Tibial nerve (tissue), 4 donors: Measurements from ENCODE around the gene TMEM213.

Experiments used
- CTCF ChIP-seq, 5 experiments: fragments of 200-600 bp in 3 of 5; fragments of 450-650 bp in 2 of 5; sonication (generic) in 3 of 5; IDR thresholded peaks; one replicate each; pipeline ENCODE4 v1.5.1; 2016 to 2019; ENCODE audit warnings: antibody characterized with exemption in 5 of 5, mild to moderate bottlenecking in 3 of 5, moderate library complexity in 2 of 5
- EP300 ChIP-seq, 2 donors: sonication (generic); formaldehyde crosslinking; IDR thresholded peaks; one replicate each; pipeline ENCODE4 v1.6.1; 2017; ENCODE audit warnings: antibody characterized with exemption in 2 of 2, mild to moderate bottlenecking in 1 of 2
- POLR2A ChIP-seq, 2 donors: fragments of 450-650 bp; IDR thresholded peaks; one replicate each; pipeline ENCODE4 v1.6.1; 2017; ENCODE audit warnings: antibody characterized with exemption in 2 of 2, mild to moderate bottlenecking in 2 of 2, moderate library complexity in 2 of 2

DNA sequence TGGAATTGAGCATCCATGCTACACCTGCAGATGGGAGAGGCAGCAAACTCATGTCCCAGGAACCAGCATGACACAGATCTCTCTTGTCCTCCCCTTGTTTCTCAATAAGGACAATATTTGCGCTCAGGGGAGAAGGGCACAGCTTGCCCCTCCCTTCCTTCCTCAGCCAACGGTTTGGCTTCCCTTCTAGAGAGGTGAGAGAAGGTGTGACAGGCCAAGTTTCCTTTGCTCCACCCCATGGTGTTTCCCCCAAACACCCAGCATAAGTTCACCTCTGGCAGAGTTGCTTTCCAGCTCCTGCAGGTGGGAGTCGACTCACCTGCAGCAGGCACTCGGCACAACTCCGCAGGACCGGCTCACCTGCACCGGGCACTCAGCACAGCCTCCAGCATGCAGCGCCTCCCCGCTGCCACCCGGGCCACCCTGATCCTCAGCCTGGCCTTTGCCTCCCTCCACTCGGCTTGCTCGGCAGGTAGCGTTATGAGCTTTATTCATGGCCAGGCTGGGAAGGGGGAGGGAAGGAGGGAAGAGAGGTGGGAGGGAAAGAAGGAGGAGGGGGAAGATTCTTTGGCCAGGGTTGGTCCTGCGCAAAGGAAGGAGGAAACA lies at the start of gene TMEM213, which contains the start of gene ATP6V0A4:
- no peak for TF ChIP-seq CTCF (IDR thresholded peaks at IDR 0.05)
- no peak for TF ChIP-seq POLR2A (IDR thresholded peaks at IDR 0.05)
- TF ChIP-seq EP300 (IDR thresholded peaks at IDR 0.05): no peak
